OCI-LY7 (cell line): ENCODE measurements around the gene MIOS. TPM values are rescaled to one million over a fixed set of nuclear protein-coding genes. Genes with fewer than 3 reads are reported as not detected.

Experiments used
- BruUV-seq: library from RNA; stranded (reverse); fragments of 400-500 nt; replicated peaks from 2 replicates; lab custom pipeline; 2021; lab: Mats Ljungman, UMichigan
- CTCF ChIA-PET: fragments of 300-600 bp; sonication (Branson Sonifier 250); formaldehyde crosslinking; loops from one replicate; lab custom pipeline; 2022; ENCODE audit warnings: antibody characterized with exemption; ENCODE audit not compliant: unreplicated experiment; lab: Charles Lee
- POLR2A ChIA-PET: fragments of 300-600 bp; sonication (Branson Sonifier 250); formaldehyde crosslinking; loops from one replicate; lab custom pipeline; 2022; ENCODE audit warnings: antibody characterized with exemption; lab: Charles Lee
- DNase-seq: peaks from one replicate; pipeline ENCODE4 v3.0.0-alpha.2; 2015; ENCODE audit warnings: low spot score
- H2AFZ ChIP-seq: fragments of 200-600 bp; sonication (generic), shearing (Covaris generic); 2 replicates; pipeline ENCODE4 v1.6.1; 2014; ENCODE audit warnings: mild to moderate bottlenecking, antibody characterized with exemption, low read length, moderate library complexity
- H3K27ac ChIP-seq: fragments of 200-600 bp; sonication (generic); 2 replicates; pipeline ENCODE4 v1.5.1; 2014; ENCODE audit warnings: mixed run types, low read depth, mild to moderate bottlenecking, moderate library complexity, low read length, inconsistent platforms; ENCODE audit not compliant: poor library complexity, severe bottlenecking
- H3K36me3 ChIP-seq: fragments of 200-600 bp; sonication (generic); 2 replicates; pipeline ENCODE4 v1.6.1; 2014; ENCODE audit warnings: mild to moderate bottlenecking, antibody characterized with exemption, low read length, moderate library complexity, mixed read lengths; ENCODE audit not compliant: insufficient read depth
- H3K4me1 ChIP-seq: fragments of 200-600 bp; sonication (generic); 2 replicates; pipeline ENCODE4 v1.5.1; 2014; ENCODE audit warnings: mild to moderate bottlenecking, low read length; ENCODE audit not compliant: insufficient read depth, poor library complexity, severe bottlenecking
- H3K4me2 ChIP-seq: fragments of 200-600 bp; sonication (generic); 2 replicates; pipeline ENCODE4 v1.6.1; 2014; ENCODE audit warnings: mild to moderate bottlenecking, low read length
- H3K4me3 ChIP-seq: fragments of 200-600 bp; sonication (generic); 2 replicates; pipeline ENCODE4 v1.5.1; 2014; ENCODE audit warnings: mild to moderate bottlenecking, low read depth, low read length; ENCODE audit not compliant: poor library complexity, severe bottlenecking
- H3K79me2 ChIP-seq: fragments of 200-600 bp; sonication (generic); 2 replicates; pipeline ENCODE4 v1.6.1; 2016; ENCODE audit warnings: low read depth, mild to moderate bottlenecking, low read length, moderate library complexity, mixed read lengths; ENCODE audit not compliant: insufficient read depth
- H3K9me2 ChIP-seq: fragments of 200-600 bp; sonication (generic); 2 replicates; pipeline ENCODE4 v1.6.1; 2016; ENCODE audit warnings: mild to moderate bottlenecking, low read length, mixed read lengths; ENCODE audit not compliant: insufficient read depth
- H3K9me3 ChIP-seq: fragments of 200-600 bp; sonication (generic); 2 replicates; pipeline ENCODE4 v1.6.1; 2014; ENCODE audit warnings: mild to moderate bottlenecking, mixed run types, low read length, mixed read lengths
- H4K20me1 ChIP-seq: fragments of 200-600 bp; sonication (generic); 2 replicates; pipeline ENCODE4 v1.6.1; 2014; ENCODE audit warnings: mild to moderate bottlenecking, antibody characterized with exemption, low read length, moderate library complexity, mixed read lengths; ENCODE audit not compliant: insufficient read depth
- CTCF ChIP-seq: fragments of 200-600 bp; sonication (generic); conservative IDR thresholded peaks from 2 replicates; pipeline ENCODE4 v1.5.1; 2014; ENCODE audit warnings: mild to moderate bottlenecking, antibody characterized with exemption, low read length, moderate library complexity, mixed read lengths
- EZH2phosphoT487 ChIP-seq: fragments of 200-600 bp; sonication (generic); IDR thresholded peaks from 2 replicates; pipeline ENCODE4 v1.6.1; 2018; ENCODE audit warnings: low read depth, borderline replicate concordance, mild to moderate bottlenecking, mixed run types, antibody characterized with exemption, low read length, moderate library complexity, mixed read lengths
- intact Hi-C: fragments of 100-400 bp; cut with micrococcal nuclease; formaldehyde crosslinking; loops from one replicate; pipeline ENCODE4 v1.10.0; 2022; ENCODE audit not compliant: unreplicated experiment
- total RNA-seq, 2 experiments: library from RNA; depleted of rRNA in 1 of 2; stranded (reverse); fragments of >200 nt in 1 of 2; shearing (Covaris generic) in 1 of 2; gene quantifications; 2 replicates each; pipeline ENCODE4 v1.2.3, GENCODE V29; 2014 to 2022

MIOS gene
- total RNA-seq, 2 experiments from 2014 or later, result 24.9 to 25.8 TPM

GRCh38 chr7:7548407-7548806, 18.3 kb upstream of the MIOS start:
- intact Hi-C loops, result loop anchor here (10.0 kb wide), 1 partner anchor 594 kb away; no protein-coding TSS in a partner anchor
- H3K4me3 ChIP-seq, result no peak overlapping the region
- no TSS peak for BruUV-seq

GRCh38 chr7:7550663-7551062, 16.0 kb upstream of the MIOS start:
- H3K4me2 ChIP-seq, result no peak overlapping the region
- H3K36me3 ChIP-seq, result no peaks in the 10 kb centered on the region
- no peaks in the 10 kb centered on the region for H4K20me1 ChIP-seq
- TF ChIP-seq CTCF (no peak), EZH2phosphoT487 (no peak)
- POLR2A ChIA-PET, result interaction anchor here (0.8 to 1.3 kb wide), 5 partner anchors 9 to 132 kb away, joined by 3 to 8 read pairs (median 4); no protein-coding TSS in a partner anchor
- H3K4me3 ChIP-seq, result no peak overlapping the region
- no peaks in the 10 kb centered on the region for H3K9me3 ChIP-seq
- no peaks in the 10 kb centered on the region for H3K79me2 ChIP-seq
- no TSS peak for BruUV-seq
- intact Hi-C loops, result no loop called here
- no peak overlapping the region for H3K27ac ChIP-seq
- CTCF ChIA-PET, result no interaction called here
- no peaks in the 10 kb centered on the region for H3K4me1 ChIP-seq
- DNase-seq, result no peak
- no peaks in the 10 kb centered on the region for H3K9me2 ChIP-seq
- no peak overlapping the region for H2AFZ ChIP-seq

More at GRCh38 chr7:7548407-7548806, 18.3 kb upstream of the MIOS start:
- TF ChIP-seq CTCF (no peak), EZH2phosphoT487 (no peak)
- no peaks in the 10 kb centered on the region for H3K79me2 ChIP-seq
- CTCF ChIA-PET, result no interaction called here
- H3K9me2 ChIP-seq, result no peaks in the 10 kb centered on the region
- no peak for DNase-seq
- POLR2A ChIA-PET, result no interaction called here
- H2AFZ ChIP-seq, result no peak overlapping the region
- no peaks in the 10 kb centered on the region for H3K36me3 ChIP-seq
- H4K20me1 ChIP-seq, result no peaks in the 10 kb centered on the region
- no peak overlapping the region for H3K4me2 ChIP-seq
- H3K9me3 ChIP-seq, result no peaks in the 10 kb centered on the region
- no peaks in the 10 kb centered on the region for H3K4me1 ChIP-seq
- no peak overlapping the region for H3K27ac ChIP-seq

- no peak for TF ChIP-seq CTCF
- TF ChIP-seq EZH2phosphoT487, result no peak
- POLR2A ChIA-PET, result no interaction called here
- CTCF ChIA-PET, result no interaction called here
- intact Hi-C loops, result no loop called here
- no peaks in the 10 kb centered on the region for H4K20me1 ChIP-seq
- DNase-seq, result no peak
- no peaks in the 10 kb centered on the region for H3K79me2 ChIP-seq
- H3K36me3 ChIP-seq, result no peaks in the 10 kb centered on the region
- H3K4me1 ChIP-seq, result no peaks in the 10 kb centered on the region
- no peaks in the 10 kb centered on the region for H3K9me3 ChIP-seq
- H3K27ac ChIP-seq, result no peak overlapping the region
- no peaks in the 10 kb centered on the region for H3K9me2 ChIP-seq
- H3K4me2 ChIP-seq, result no peak overlapping the region
- no TSS peak for BruUV-seq
- H3K4me3 ChIP-seq, result no peak overlapping the region
- no peak overlapping the region for H2AFZ ChIP-seq
These were observed 14.5 kb upstream of the MIOS start for GRCh38 chr7:7552199-7552598.
